Measurements from ENCODE around the gene PIN1. TPM values are rescaled to one million over a fixed set of nuclear protein-coding genes. Genes with fewer than 3 reads are reported as not detected.
A peak's percentile ranks its signal among the peaks of the same experiment; 100 is the strongest.

PIN1 gene
- total and polyA plus RNA-seq, 12 donors = 28.5 to 177 (median 114) TPM

GRCh38 chr19:9808855-9809824, 26.0 kb upstream of the PIN1 start:
- WGBS, 4 donors = 90 to 92% (median 91%) methylated on average over 8 to 11 of the region's 11 CpGs
- H3K27ac ChIP-seq = no peak overlapping the region
- DNase-seq = no peak
- H3K9me3 ChIP-seq (replicated peaks in 1 of 3) = no peaks in the 10 kb centered on the region
- intact Hi-C loops (cut with DNase I) = no loop called here
- TF ChIP-seq, protein P1, sequence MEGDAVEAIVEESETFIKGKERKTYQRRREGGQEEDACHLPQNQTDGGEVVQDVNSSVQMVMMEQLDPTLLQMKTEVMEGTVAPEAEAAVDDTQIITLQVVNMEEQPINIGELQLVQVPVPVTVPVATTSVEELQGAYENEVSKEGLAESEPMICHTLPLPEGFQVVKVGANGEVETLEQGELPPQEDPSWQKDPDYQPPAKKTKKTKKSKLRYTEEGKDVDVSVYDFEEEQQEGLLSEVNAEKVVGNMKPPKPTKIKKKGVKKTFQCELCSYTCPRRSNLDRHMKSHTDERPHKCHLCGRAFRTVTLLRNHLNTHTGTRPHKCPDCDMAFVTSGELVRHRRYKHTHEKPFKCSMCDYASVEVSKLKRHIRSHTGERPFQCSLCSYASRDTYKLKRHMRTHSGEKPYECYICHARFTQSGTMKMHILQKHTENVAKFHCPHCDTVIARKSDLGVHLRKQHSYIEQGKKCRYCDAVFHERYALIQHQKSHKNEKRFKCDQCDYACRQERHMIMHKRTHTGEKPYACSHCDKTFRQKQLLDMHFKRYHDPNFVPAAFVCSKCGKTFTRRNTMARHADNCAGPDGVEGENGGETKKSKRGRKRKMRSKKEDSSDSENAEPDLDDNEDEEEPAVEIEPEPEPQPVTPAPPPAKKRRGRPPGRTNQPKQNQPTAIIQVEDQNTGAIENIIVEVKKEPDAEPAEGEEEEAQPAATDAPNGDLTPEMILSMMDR (IDR thresholded peaks at IDR 0.05) = no peak
- TF ChIP-seq POLR2A (IDR thresholded peaks at IDR 0.05) = no peak
- H3K4me1 ChIP-seq (replicated peaks in 1 of 2) = no peaks in the 10 kb centered on the region
- H3K27me3 ChIP-seq = no peaks in the 10 kb centered on the region
- H3K36me3 ChIP-seq (replicated peaks in 1 of 2) = peaks cover 0 to 48% of the 10 kb centered on the region in 2 donors
- H3K4me3 ChIP-seq = no peak overlapping the region

DNA sequence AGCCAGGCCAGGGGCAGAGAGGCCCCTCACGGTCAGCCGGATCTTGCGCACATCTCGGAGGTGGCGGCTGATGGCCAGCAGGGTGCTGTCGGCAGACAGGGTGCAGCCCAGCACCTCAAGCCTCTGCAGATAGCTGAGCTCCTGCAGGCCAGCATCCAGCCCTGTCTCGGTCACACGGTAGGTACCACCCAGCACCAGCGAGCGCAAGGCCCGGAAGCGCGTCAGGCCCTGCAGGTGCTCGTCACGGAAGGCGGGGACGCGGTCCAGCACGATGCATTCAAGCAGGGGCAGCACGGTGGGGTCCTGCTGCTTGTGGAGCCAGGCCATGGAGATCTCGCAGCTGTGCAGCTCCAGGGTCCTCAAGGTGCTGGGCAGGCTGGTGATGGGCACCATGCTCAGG, 24.0 kb upstream of the PIN1 start:
- peaks cover 0 to 51% of the 10 kb centered on the region in 2 donors for H3K36me3 ChIP-seq (replicated peaks in 1 of 2)
- WGBS, 4 donors = 93 to 99% (median 98%) methylated on average over 3 to 21 of the region's 21 CpGs
- H3K4me3 ChIP-seq = no peak overlapping the region
- intact Hi-C loops (cut with DNase I) = loop anchor here in 1 of 2 donors (10.0 kb wide), 1 partner anchor 666 kb away; the partner anchor contains the start of gene ZNF317
- no peak for DNase-seq
- no peak overlapping the region for H3K27ac ChIP-seq
- TF ChIP-seq, protein P1 (IDR thresholded peaks at IDR 0.05) = no peak
- TF ChIP-seq POLR2A (IDR thresholded peaks at IDR 0.05) = no peak
- H3K27me3 ChIP-seq = no peaks in the 10 kb centered on the region
- no peaks in the 10 kb centered on the region for H3K9me3 ChIP-seq (replicated peaks in 1 of 3)
- no peaks in the 10 kb centered on the region for H3K4me1 ChIP-seq (replicated peaks in 1 of 2)

DNA sequence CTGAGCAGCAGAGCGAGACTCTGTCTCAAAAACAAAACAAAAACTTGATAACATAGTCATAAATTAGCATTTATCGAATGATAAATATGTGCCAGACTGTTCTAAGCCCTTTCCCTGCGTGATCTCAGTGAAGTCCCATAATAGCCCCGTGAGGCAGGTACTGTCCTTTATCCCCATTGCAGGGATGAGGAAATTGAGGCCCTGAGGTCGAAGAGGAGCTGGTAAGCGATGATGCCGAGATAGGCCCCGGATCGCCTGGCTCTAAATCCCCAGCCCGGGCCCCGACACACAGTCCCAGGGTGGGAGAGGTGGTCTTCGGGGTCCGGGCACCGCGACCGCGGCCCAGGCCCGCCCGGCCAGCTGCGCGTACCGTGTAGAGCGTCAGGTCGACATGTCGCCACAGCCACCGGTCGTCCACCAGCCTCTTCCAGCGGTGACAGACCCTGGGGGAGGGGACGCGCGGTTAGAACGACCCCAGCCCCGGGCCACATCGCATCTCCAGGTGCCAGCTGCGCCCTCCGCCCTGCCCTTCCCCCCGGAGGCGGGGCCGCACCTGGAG, 16.9 kb upstream of the PIN1 start:
- intact Hi-C loops (cut with DNase I) = loop anchor here in 1 of 2 donors (10.0 kb wide), 1 partner anchor 673 kb away; the partner anchor contains the start of gene ZNF317
- Histone ChIP-seq H3K27ac (peak overlapping the region; percentile 73 to 99 (median 97)), H3K9me3 (replicated peaks in 1 of 3) (no peaks in the 10 kb centered on the region), H3K4me3 (peak overlapping the region; percentile 51 to 92 (median 82)), H3K27me3 (no peaks in the 10 kb centered on the region), H3K4me1 (replicated peaks in 1 of 2) (peaks cover 5 to 16% of the 10 kb centered on the region in 2 donors), H3K36me3 (replicated peaks in 1 of 2) (peaks cover 0 to 11% of the 10 kb centered on the region in 2 donors)
- no peak for TF ChIP-seq POLR2A (IDR thresholded peaks at IDR 0.05)
- no peak for DNase-seq
- WGBS, 4 donors = 4 to 28% (median 15%) methylated on average over 5 to 39 of the region's 39 CpGs

DNA sequence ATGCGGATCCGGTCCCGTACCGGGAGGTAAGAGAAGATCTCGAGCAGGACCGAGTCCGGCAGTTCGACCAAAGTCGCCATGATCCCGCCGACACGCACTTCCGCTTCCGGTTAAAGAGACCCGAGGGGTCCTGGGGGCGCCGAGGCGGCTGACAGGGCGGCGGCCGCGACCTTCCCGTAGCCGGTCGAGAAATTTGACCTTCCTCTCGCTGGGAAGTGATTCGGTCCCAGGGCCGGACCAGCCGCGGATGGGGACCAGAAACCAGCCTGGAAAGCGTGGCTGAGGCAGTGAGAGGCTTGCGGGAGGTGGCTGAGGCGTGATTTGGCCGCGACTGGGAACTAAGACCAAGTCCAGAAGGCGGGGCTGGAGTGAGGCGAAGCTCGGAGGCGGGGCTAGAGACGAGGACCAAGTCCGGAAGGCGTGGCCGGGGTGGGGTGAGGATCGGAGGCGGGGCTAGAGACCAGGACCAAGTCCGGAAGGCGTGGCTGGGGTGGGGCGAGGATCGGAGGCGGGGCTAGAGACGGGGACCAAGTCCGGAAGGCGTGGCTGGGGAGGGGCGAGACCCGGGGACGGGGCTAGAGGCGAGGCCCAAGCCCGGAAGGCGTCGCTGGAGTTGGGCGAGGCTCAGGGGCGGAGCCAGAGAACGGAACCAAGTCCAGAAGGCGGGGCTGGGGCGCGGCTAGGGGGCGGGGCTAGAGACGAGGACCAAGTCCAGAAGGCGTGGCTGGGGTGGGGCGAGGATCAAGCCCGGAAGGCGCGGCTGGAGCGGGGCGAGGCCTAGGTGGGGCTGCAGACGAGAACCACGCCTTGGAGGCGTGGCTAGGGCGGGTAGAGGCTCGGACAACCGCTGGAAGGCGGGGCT, 16.2 kb upstream of the PIN1 start, which contains the start of gene FBXL12:
FBXL12 (minus strand) TSS at position 346 of the 862 bp plus-strand sequence; CDS start at position 80, 266 bp downstream.
- WGBS, 4 donors = 0 to 2% (median 0%) methylated on average over 26 to 82 of the region's 82 CpGs
- Histone ChIP-seq H3K27ac (peak within 1 kb of the TSS; percentile 73 to 99 (median 97)), H3K4me1 (replicated peaks in 1 of 2) (peaks cover 5 to 16% of the 10 kb centered on the region in 2 donors), H3K27me3 (no peaks in the 10 kb centered on the region), H3K36me3 (replicated peaks in 1 of 2) (peaks cover 0 to 7% of the 10 kb centered on the region in 2 donors), H3K4me3 (peak within 1 kb of the TSS; percentile 51 to 92 (median 82)), H3K9me3 (replicated peaks in 1 of 3) (no peaks in the 10 kb centered on the region)
- TF ChIP-seq POLR2A (IDR thresholded peaks at IDR 0.05) = peak; percentile 78 to 89
- TF ChIP-seq, protein P1 (IDR thresholded peaks at IDR 0.05) = no peak
- intact Hi-C loops (cut with DNase I) = loop anchor here in 1 of 2 donors (10.0 kb wide), 1 partner anchor 674 kb away; the partner anchor contains the start of gene ZNF317
- peak; percentile 100 for DNase-seq
